ENCODE results near the gene CMKLR1.

Gene CMKLR1

DNA sequence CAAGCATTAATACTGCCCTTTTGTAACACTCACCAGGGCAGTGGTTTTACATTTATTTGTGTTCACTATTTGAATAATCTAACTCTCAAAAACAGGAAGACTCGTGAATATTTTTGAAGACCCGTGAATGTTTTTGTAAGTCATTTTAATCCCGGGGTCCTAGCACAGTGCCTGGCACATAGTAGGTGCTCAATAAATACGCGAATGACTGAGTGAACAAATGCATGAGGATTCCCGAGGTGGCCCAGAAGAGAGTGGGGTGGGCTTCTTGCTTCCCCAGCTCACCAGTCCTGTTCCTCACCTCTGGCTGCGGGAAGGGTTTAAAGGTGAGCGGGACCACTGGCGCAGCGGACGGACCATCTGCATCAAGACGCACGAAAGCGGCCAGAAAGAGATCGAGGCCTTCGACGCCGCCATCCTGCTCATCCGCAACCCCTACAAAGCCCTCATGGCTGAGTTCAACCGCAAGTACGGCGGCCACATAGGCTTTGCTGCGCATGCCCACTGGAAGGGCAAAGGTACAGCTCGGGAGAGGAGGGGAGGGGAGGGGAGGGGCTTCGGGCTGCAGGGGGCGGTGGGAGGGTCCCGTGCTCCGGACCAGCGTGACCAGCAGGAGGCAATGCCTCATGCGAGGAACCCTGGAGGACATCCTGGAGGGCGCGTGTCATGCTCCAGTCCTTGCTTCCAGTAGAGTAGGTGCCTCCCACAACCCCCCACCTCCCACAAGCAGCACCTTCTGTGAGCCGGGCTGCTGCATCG is 98.9 kb downstream of the CMKLR1 start:
- no peak overlapping the region for H3K27ac ChIP-seq (replicated peaks)
- TF ChIP-seq GABPA (IDR thresholded peaks at IDR 0.05; ENCODE audit: low read depth) (no peak), SPI1 (IDR thresholded peaks at IDR 0.05; ENCODE audit: borderline replicate concordance, low read depth) (no peak), POLR2AphosphoS5 (IDR thresholded peaks at IDR 0.05; ENCODE audit: low read depth) (no peak)
- TF ChIP-seq, protein P1, sequence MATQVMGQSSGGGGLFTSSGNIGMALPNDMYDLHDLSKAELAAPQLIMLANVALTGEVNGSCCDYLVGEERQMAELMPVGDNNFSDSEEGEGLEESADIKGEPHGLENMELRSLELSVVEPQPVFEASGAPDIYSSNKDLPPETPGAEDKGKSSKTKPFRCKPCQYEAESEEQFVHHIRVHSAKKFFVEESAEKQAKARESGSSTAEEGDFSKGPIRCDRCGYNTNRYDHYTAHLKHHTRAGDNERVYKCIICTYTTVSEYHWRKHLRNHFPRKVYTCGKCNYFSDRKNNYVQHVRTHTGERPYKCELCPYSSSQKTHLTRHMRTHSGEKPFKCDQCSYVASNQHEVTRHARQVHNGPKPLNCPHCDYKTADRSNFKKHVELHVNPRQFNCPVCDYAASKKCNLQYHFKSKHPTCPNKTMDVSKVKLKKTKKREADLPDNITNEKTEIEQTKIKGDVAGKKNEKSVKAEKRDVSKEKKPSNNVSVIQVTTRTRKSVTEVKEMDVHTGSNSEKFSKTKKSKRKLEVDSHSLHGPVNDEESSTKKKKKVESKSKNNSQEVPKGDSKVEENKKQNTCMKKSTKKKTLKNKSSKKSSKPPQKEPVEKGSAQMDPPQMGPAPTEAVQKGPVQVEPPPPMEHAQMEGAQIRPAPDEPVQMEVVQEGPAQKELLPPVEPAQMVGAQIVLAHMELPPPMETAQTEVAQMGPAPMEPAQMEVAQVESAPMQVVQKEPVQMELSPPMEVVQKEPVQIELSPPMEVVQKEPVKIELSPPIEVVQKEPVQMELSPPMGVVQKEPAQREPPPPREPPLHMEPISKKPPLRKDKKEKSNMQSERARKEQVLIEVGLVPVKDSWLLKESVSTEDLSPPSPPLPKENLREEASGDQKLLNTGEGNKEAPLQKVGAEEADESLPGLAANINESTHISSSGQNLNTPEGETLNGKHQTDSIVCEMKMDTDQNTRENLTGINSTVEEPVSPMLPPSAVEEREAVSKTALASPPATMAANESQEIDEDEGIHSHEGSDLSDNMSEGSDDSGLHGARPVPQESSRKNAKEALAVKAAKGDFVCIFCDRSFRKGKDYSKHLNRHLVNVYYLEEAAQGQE (IDR thresholded peaks at IDR 0.05; ENCODE audit: insufficient replicate concordance, low read depth) = no peak
- TF ChIP-seq, protein P2, sequence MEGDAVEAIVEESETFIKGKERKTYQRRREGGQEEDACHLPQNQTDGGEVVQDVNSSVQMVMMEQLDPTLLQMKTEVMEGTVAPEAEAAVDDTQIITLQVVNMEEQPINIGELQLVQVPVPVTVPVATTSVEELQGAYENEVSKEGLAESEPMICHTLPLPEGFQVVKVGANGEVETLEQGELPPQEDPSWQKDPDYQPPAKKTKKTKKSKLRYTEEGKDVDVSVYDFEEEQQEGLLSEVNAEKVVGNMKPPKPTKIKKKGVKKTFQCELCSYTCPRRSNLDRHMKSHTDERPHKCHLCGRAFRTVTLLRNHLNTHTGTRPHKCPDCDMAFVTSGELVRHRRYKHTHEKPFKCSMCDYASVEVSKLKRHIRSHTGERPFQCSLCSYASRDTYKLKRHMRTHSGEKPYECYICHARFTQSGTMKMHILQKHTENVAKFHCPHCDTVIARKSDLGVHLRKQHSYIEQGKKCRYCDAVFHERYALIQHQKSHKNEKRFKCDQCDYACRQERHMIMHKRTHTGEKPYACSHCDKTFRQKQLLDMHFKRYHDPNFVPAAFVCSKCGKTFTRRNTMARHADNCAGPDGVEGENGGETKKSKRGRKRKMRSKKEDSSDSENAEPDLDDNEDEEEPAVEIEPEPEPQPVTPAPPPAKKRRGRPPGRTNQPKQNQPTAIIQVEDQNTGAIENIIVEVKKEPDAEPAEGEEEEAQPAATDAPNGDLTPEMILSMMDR (IDR thresholded peaks at IDR 0.05; ENCODE audit: insufficient read depth, low read length) = no peak
- no peak for DNase-seq (ENCODE audit: low read depth in 1 of 2, low spot score in 1 of 2)
- no peaks in the 10 kb centered on the region for H3K27me3 ChIP-seq (ENCODE audit: insufficient read depth, poor library complexity, severe bottlenecking)
- no peak overlapping the region for H3K4me3 ChIP-seq (replicated peaks; ENCODE audit: insufficient read depth, low read length)

DNA sequence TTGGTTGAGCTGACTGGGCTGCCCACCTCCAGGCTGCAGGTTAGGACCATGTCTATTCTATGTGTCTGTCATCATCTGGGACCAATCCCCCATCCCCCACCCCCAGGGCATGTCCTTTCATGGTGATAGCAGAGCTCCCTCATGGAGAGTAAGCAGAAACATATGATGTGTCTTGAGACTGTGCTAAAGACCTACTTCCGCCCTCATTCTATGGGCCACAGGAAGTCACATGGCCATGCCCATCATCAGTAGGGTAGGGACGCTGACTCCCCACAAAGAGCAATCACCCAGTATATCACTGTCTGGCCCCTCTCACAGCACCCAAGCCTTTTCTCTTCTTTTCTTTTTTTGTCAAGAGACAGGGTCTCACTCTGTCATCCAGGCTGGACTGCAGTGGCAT is 99.7 kb downstream of the CMKLR1 start:
- no peak for DNase-seq (ENCODE audit: low read depth in 1 of 2, low spot score in 1 of 2)
- Histone ChIP-seq H3K4me3 (replicated peaks; ENCODE audit: insufficient read depth, low read length) (no peak overlapping the region), H3K27me3 (ENCODE audit: insufficient read depth, poor library complexity, severe bottlenecking) (no peaks in the 10 kb centered on the region), H3K27ac (replicated peaks) (no peak overlapping the region)
- TF ChIP-seq SPI1 (IDR thresholded peaks at IDR 0.05; ENCODE audit: borderline replicate concordance, low read depth) (no peak), POLR2AphosphoS5 (IDR thresholded peaks at IDR 0.05; ENCODE audit: low read depth) (no peak), GABPA (IDR thresholded peaks at IDR 0.05; ENCODE audit: low read depth) (no peak)
- TF ChIP-seq, protein P2 (IDR thresholded peaks at IDR 0.05; ENCODE audit: insufficient read depth, low read length) = no peak
- TF ChIP-seq, protein P1 (IDR thresholded peaks at IDR 0.05; ENCODE audit: insufficient replicate concordance, low read depth) = no peak

DNA sequence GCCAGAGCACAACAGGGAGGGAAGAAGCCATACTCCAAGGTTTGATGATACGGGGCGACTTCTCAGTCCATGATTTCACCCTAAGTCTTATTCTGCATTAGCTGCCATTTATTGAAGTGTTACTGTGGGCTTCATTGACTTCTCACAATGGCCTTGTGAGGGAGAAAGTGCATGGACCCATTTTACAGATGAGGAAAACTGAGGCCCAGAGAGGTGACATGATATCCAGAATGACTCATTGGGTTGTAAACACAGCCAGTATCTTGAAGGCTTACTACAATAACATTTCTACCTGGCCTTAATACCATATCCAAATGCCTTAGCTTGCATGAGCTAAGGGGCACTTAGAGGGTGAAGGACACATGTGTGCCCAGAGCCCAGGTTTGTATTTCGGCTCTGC is 100.6 kb downstream of the CMKLR1 start:
- TF ChIP-seq SPI1 (IDR thresholded peaks at IDR 0.05; ENCODE audit: borderline replicate concordance, low read depth) = no peak
- TF ChIP-seq POLR2AphosphoS5 (IDR thresholded peaks at IDR 0.05; ENCODE audit: low read depth) = no peak
- TF ChIP-seq, protein P1 (IDR thresholded peaks at IDR 0.05; ENCODE audit: insufficient replicate concordance, low read depth) = no peak
- no peak for TF ChIP-seq GABPA (IDR thresholded peaks at IDR 0.05; ENCODE audit: low read depth)
- TF ChIP-seq, protein P2 (IDR thresholded peaks at IDR 0.05; ENCODE audit: insufficient read depth, low read length) = no peak
- Histone ChIP-seq H3K4me3 (replicated peaks; ENCODE audit: insufficient read depth, low read length) (no peak overlapping the region), H3K27ac (replicated peaks) (no peak overlapping the region), H3K27me3 (ENCODE audit: insufficient read depth, poor library complexity, severe bottlenecking) (no peaks in the 10 kb centered on the region)
- DNase-seq (ENCODE audit: low read depth in 1 of 2, low spot score in 1 of 2) = no peak
